Naive thymus-derived CD4-positive, alpha-beta T cell (primary cell): ENCODE results near the gene MDC1. TPM values are rescaled to one million over a fixed set of nuclear protein-coding genes. Genes with fewer than 3 reads are reported as not detected.

Experiments used
- ATAC-seq: fragments of 150-1000 bp; cut with Tn5 transposase; 2 replicates; pipeline ENCODE4 v1.10.0; 2021; ENCODE audit warnings: mild to moderate bottlenecking, moderate library complexity
- CTCF ChIA-PET: fragments of 350-600 bp; sonication (Branson Sonifier 250); formaldehyde crosslinking; loops from one replicate; lab custom pipeline; 2021; ENCODE audit warnings: antibody characterized with exemption; lab: Charles Lee
- POLR2A ChIA-PET: fragments of 350-600 bp; sonication (Branson Sonifier 250); formaldehyde crosslinking; loops from one replicate; lab custom pipeline; 2021; ENCODE audit warnings: antibody characterized with exemption, inconsistent platforms; lab: Charles Lee
- DNase-seq, 9 donors: peaks; one replicate each; pipeline versions ENCODE4 v3.0.0 to v3.0.0-alpha.2; 2020 to 2022; ENCODE audit warnings: mixed read lengths in 1 of 9
- H3K27ac ChIP-seq: one replicate; pipeline ENCODE4 v1.7.0; 2013; ENCODE audit warnings: mild to moderate bottlenecking, low read depth, low read length, moderate library complexity
- H3K27me3 ChIP-seq, 2 donors: one replicate each; pipeline ENCODE4 v1.7.0; 2013; ENCODE audit warnings: low read length in 2 of 2, mild to moderate bottlenecking in 2 of 2, moderate library complexity in 2 of 2; ENCODE audit not compliant: control insufficient read depth in 2 of 2, insufficient read depth in 2 of 2
- H3K36me3 ChIP-seq, 3 experiments: 1 replicate in 2 of 3; 2 replicates in 1 of 3; pipeline ENCODE4 v1.7.0; 2013; ENCODE audit warnings: low read length in 3 of 3, mild to moderate bottlenecking in 3 of 3, moderate library complexity in 1 of 3; ENCODE audit not compliant: insufficient read depth in 3 of 3, control insufficient read depth in 2 of 3
- H3K4me1 ChIP-seq, 2 donors: one replicate each; pipeline ENCODE4 v1.7.0; 2013; ENCODE audit warnings: low read length in 2 of 2, mild to moderate bottlenecking in 2 of 2, moderate library complexity in 1 of 2; ENCODE audit not compliant: control insufficient read depth in 2 of 2, insufficient read depth in 2 of 2
- H3K4me3 ChIP-seq: 2 replicates; pipeline ENCODE4 v1.7.0; 2013; ENCODE audit warnings: mild to moderate bottlenecking, low read length
- H3K9me3 ChIP-seq, 3 experiments: 1 replicate in 2 of 3; 2 replicates in 1 of 3; pipeline ENCODE4 v1.7.0; 2013; ENCODE audit warnings: low read length in 3 of 3; ENCODE audit not compliant: control insufficient read depth in 2 of 3
- H3K27ac Mint-ChIP-seq, 9 donors: one replicate each; pipeline ENCODE4 v1.8.0; 2020 to 2022; ENCODE audit warnings: mixed read lengths in 9 of 9, mild to moderate bottlenecking in 8 of 9, moderate library complexity in 5 of 9, inconsistent platforms in 2 of 9
- H3K27me3 Mint-ChIP-seq, 5 donors: one replicate each; pipeline ENCODE4 v1.8.0; 2021 to 2022; ENCODE audit warnings: mixed read lengths in 5 of 5, mild to moderate bottlenecking in 1 of 5
- H3K36me3 Mint-ChIP-seq, 5 donors: one replicate each; pipeline ENCODE4 v1.8.0; 2020 to 2022; ENCODE audit warnings: mixed read lengths in 5 of 5, mild to moderate bottlenecking in 3 of 5, inconsistent platforms in 1 of 5
- H3K4me1 Mint-ChIP-seq, 7 donors: one replicate each; pipeline ENCODE4 v1.8.0; 2020 to 2022; ENCODE audit warnings: mixed read lengths in 7 of 7, mild to moderate bottlenecking in 3 of 7, inconsistent platforms in 1 of 7
- H3K4me3 Mint-ChIP-seq, 10 donors: one replicate each; pipeline ENCODE4 v1.8.0; 2020 to 2022; ENCODE audit warnings: mild to moderate bottlenecking in 10 of 10, mixed read lengths in 10 of 10, moderate library complexity in 6 of 10, inconsistent platforms in 2 of 10
- H3K9me3 Mint-ChIP-seq, 11 donors: one replicate each; pipeline ENCODE4 v1.8.0; 2020 to 2022; ENCODE audit warnings: mixed read lengths in 11 of 11, mild to moderate bottlenecking in 4 of 11, inconsistent platforms in 1 of 11, moderate library complexity in 1 of 11
- intact Hi-C, 2 donors: fragments of 100-400 bp; cut with micrococcal nuclease; formaldehyde crosslinking; loops; one replicate each; pipeline ENCODE4 v1.15.1; 2023
- polyA plus RNA-seq, 2 donors: library from polyadenylated mRNA; unstranded; fragments of 300-500 nt; fragmentation: Illumina TruSeq; gene quantifications; one replicate each; pipeline ENCODE4 v1.2.3, GENCODE V29; 2021
- total RNA-seq, 6 experiments: library from RNA in 5 of 6; stranded (reverse) in 5 of 6; gene quantifications; 1 replicate in 5 of 6; 2 replicates in 1 of 6; pipeline ENCODE4 v1.2.3 and lab custom pipeline; 2021 to 2026

Gene MDC1
- total and polyA plus RNA-seq, 7 experiments from 2014 or later, result 4.5 to 78.9 (median 50.7) TPM

GRCh38 chr6:30703011-30703410 is 14.1 kb downstream of the MDC1 start:
- Histone ChIP-seq H3K36me3 (peaks cover 0 to 50% (median 12%) of the 10 kb centered on the region in 3 experiments), H3K27ac (no peak overlapping the region), H3K27me3 (no peaks in the 10 kb centered on the region), H3K9me3 (no peaks in the 10 kb centered on the region), H3K4me1 (no peaks in the 10 kb centered on the region), H3K4me3 (no peak overlapping the region)
- no peak overlapping the region for H3K4me3 Mint-ChIP-seq
- ChIA-PET CTCF (interaction anchor here (1.3 kb wide), 1 partner anchor 24 kb away, joined by 4 read pairs; no protein-coding TSS in a partner anchor), POLR2A (interaction anchor here (0.9 to 1.4 kb wide), 4 partner anchors 12 to 22 kb away, joined by 3 to 5 read pairs (median 4); partner anchors contain the start of genes MDC1 and NRM)
- H3K4me1 Mint-ChIP-seq, result peaks cover 0 to 22% (median 4%) of the 10 kb centered on the region in 7 donors
- DNase-seq (no peak), ATAC-seq (no peak)
- intact Hi-C loops, result no loop called here
- no peaks in the 10 kb centered on the region for H3K9me3 Mint-ChIP-seq
- no peaks in the 10 kb centered on the region for H3K27me3 Mint-ChIP-seq
- peak overlapping the region in 1 of 9 donors; percentile 73 for H3K27ac Mint-ChIP-seq
- peaks cover 20 to 56% (median 31%) of the 10 kb centered on the region in 5 donors for H3K36me3 Mint-ChIP-seq

GRCh38 chr6:30700340-30700739 is 16.7 kb downstream of the MDC1 start:
- Histone ChIP-seq H3K4me3 (no peak overlapping the region), H3K27ac (no peak overlapping the region), H3K4me1 (no peaks in the 10 kb centered on the region), H3K9me3 (no peaks in the 10 kb centered on the region), H3K27me3 (no peaks in the 10 kb centered on the region), H3K36me3 (peaks cover 0 to 30% (median 12%) of the 10 kb centered on the region in 3 experiments)
- peaks cover 0 to 11% (median 0%) of the 10 kb centered on the region in 7 donors for H3K4me1 Mint-ChIP-seq
- no peaks in the 10 kb centered on the region for H3K27me3 Mint-ChIP-seq
- no peaks in the 10 kb centered on the region for H3K9me3 Mint-ChIP-seq
- DNase-seq, result no peak
- H3K27ac Mint-ChIP-seq, result no peak overlapping the region
- ChIA-PET CTCF (no interaction called here), POLR2A (interaction anchor here (1.2 to 1.4 kb wide), 2 partner anchors 16 to 22 kb away, joined by 3 read pairs; no protein-coding TSS in a partner anchor)
- no peak overlapping the region for H3K4me3 Mint-ChIP-seq
- peaks cover 9 to 40% (median 20%) of the 10 kb centered on the region in 5 donors for H3K36me3 Mint-ChIP-seq
- no peak for ATAC-seq
- intact Hi-C loops, result no loop called here

GRCh38 chr6:30696432-30696831 is 20.6 kb downstream of the MDC1 start:
- no peak for ATAC-seq
- H3K9me3 Mint-ChIP-seq, result no peaks in the 10 kb centered on the region

GRCh38 chr6:30691208-30691847 is 25.8 kb downstream of the MDC1 start:
- peaks cover 21 to 31% of the 10 kb centered on the region in 2 donors for H3K4me1 ChIP-seq
- H3K9me3 ChIP-seq, result no peaks in the 10 kb centered on the region
- Mint-ChIP-seq H3K36me3 (peaks cover 0 to 11% (median 0%) of the 10 kb centered on the region in 5 donors), H3K27ac (peak overlapping the region; percentile 18 to 99 (median 81)), H3K4me1 (peaks cover 39 to 48% (median 44%) of the 10 kb centered on the region in 7 donors), H3K27me3 (no peaks in the 10 kb centered on the region), H3K9me3 (no peaks in the 10 kb centered on the region), H3K4me3 (peak overlapping the region; percentile 86 to 100 (median 90))
- peak overlapping the region; percentile 64 for H3K4me3 ChIP-seq
- no peak for ATAC-seq
- intact Hi-C loops, result loop anchor here in 1 of 2 donors (1.0 kb wide), 1 partner anchor 9 kb away; no protein-coding TSS in a partner anchor
- peaks cover 0 to 6% (median 0%) of the 10 kb centered on the region in 3 experiments for H3K36me3 ChIP-seq
- H3K27me3 ChIP-seq, result no peaks in the 10 kb centered on the region
- peak overlapping the region; percentile 73 for H3K27ac ChIP-seq
- no peak for DNase-seq
- ChIA-PET CTCF (interaction anchor here (0.9 to 2.9 kb wide), 6 partner anchors 13 to 150 kb away, joined by 3 to 12 read pairs (median 4); partner anchors contain the start of genes DHX16, MDC1 and TUBB), POLR2A (interaction anchor here (0.6 to 5.3 kb wide), 6 partner anchors 10 to 76 kb away, joined by 3 to 38 read pairs (median 4); partner anchors contain the start of genes MDC1, MRPS18B and PPP1R10)

More at GRCh38 chr6:30696432-30696831, 20.6 kb downstream of the MDC1 start:
- H3K4me3 Mint-ChIP-seq, result no peak overlapping the region
- intact Hi-C loops, result no loop called here
- peaks cover 2 to 8% (median 7%) of the 10 kb centered on the region in 7 donors for H3K4me1 Mint-ChIP-seq
- ChIA-PET POLR2A (interaction anchor here (0.6 to 2.4 kb wide), 3 partner anchors 9 to 92 kb away, joined by 3 to 9 read pairs (median 3); no protein-coding TSS in a partner anchor), CTCF (interaction anchor here (0.7 kb wide), 1 partner anchor 19 kb away, joined by 3 read pairs; no protein-coding TSS in a partner anchor)
- H3K27ac Mint-ChIP-seq, result no peak overlapping the region
- H3K4me3 ChIP-seq, result no peak overlapping the region
- DNase-seq, result no peak
- peaks cover 0 to 11% (median 2%) of the 10 kb centered on the region in 5 donors for H3K36me3 Mint-ChIP-seq
- no peaks in the 10 kb centered on the region for H3K27me3 Mint-ChIP-seq
- peaks cover 0 to 7% (median 3%) of the 10 kb centered on the region in 3 experiments for H3K36me3 ChIP-seq
- no peak overlapping the region for H3K27ac ChIP-seq
- peaks cover 2% of the 10 kb centered on the region in 2 donors for H3K4me1 ChIP-seq
- no peaks in the 10 kb centered on the region for H3K27me3 ChIP-seq
- no peaks in the 10 kb centered on the region for H3K9me3 ChIP-seq

GRCh38 chr6:30690403-30691207 is 26.5 kb downstream of the MDC1 start, which contains the start of gene NRM:
NRM (minus strand) TSS chr6:30690984; CDS start chr6:30690974, 10 bp downstream.
- intact Hi-C loops, result loop anchor here (1.0 kb wide), 2 partner anchors 8 to 27 kb away; partner anchors contain the start of gene MDC1 (in 1 of the 2)
- CTCF ChIA-PET, result interaction anchor here (0.9 to 2.9 kb wide), 5 partner anchors 12 to 31 kb away, joined by 3 to 12 read pairs (median 5); partner anchors contain the start of genes DHX16, MDC1 and TUBB

More at GRCh38 chr6:30690403-30691207, 26.5 kb downstream of the MDC1 start, which contains the start of gene NRM:
- Histone ChIP-seq H3K27ac (peak within 1 kb of the TSS; percentile 95), H3K4me3 (peak within 1 kb of the TSS; percentile 64), H3K36me3 (peaks cover 0 to 13% (median 0%) of the 10 kb centered on the region in 3 experiments), H3K9me3 (no peaks in the 10 kb centered on the region), H3K27me3 (no peaks in the 10 kb centered on the region), H3K4me1 (peaks cover 21 to 31% of the 10 kb centered on the region in 2 donors)
- peak in 8 of 9 donors; percentile 46 to 86 (median 50) for DNase-seq
- H3K27me3 Mint-ChIP-seq, result no peaks in the 10 kb centered on the region
- peaks cover 0 to 18% (median 0%) of the 10 kb centered on the region in 5 donors for H3K36me3 Mint-ChIP-seq
- peak within 1 kb of the TSS; percentile 74 to 99 (median 87) for H3K27ac Mint-ChIP-seq
- POLR2A ChIA-PET, result interaction anchor here (0.6 to 5.3 kb wide), 7 partner anchors 9 to 76 kb away, joined by 3 to 38 read pairs (median 5); partner anchors contain the start of genes MDC1, MRPS18B and PPP1R10
- H3K9me3 Mint-ChIP-seq, result no peaks in the 10 kb centered on the region
- H3K4me1 Mint-ChIP-seq, result peaks cover 40 to 48% (median 47%) of the 10 kb centered on the region in 7 donors
- peak; percentile 47 for ATAC-seq
- peak within 1 kb of the TSS; percentile 86 to 100 (median 90) for H3K4me3 Mint-ChIP-seq
